HFFc6 (cell line): ENCODE results near the gene MORN5. TPM values are rescaled to one million over a fixed set of nuclear protein-coding genes. Genes with fewer than 3 reads are reported as not detected.

Experiments used
- DNase-seq: peaks from one replicate; pipeline ENCODE4 v3.0.0-alpha.2; 2018
- H3K27ac Mint-ChIP-seq: 2 replicates; pipeline ENCODE4 v1.8.0; 2020; ENCODE audit warnings: mild to moderate bottlenecking, mixed read lengths
- H3K27me3 Mint-ChIP-seq: 2 replicates; pipeline ENCODE4 v1.8.0; 2021; ENCODE audit warnings: mild to moderate bottlenecking, moderate library complexity, mixed read lengths; ENCODE audit not compliant: insufficient read depth
- H3K36me3 Mint-ChIP-seq: 2 replicates; pipeline ENCODE4 v1.8.0; 2021; ENCODE audit warnings: low read depth, mixed read lengths
- H3K4me1 Mint-ChIP-seq: 2 replicates; pipeline ENCODE4 v1.8.0; 2020; ENCODE audit warnings: low read depth, mixed read lengths
- H3K4me3 Mint-ChIP-seq: 2 replicates; pipeline ENCODE4 v1.8.0; 2020; ENCODE audit warnings: mild to moderate bottlenecking, moderate library complexity, mixed read lengths
- H3K9me3 Mint-ChIP-seq: 2 replicates; pipeline ENCODE4 v1.8.0; 2020; ENCODE audit warnings: mild to moderate bottlenecking, mixed read lengths
- CTCF ChIP-seq: fragments of 200-600 bp; sonication (generic); IDR thresholded peaks from 2 replicates; pipeline ENCODE4 v1.5.0; 2021; ENCODE audit warnings: antibody characterized with exemption, mild to moderate bottlenecking
- total RNA-seq, 6 experiments: library from RNA; stranded (reverse); fragmentation: NEBNext Ultra II Directional; extraction: Animal tissue kit (Norgen Biotek cat#: 25700); gene quantifications; 2 replicates in 1 of 6; 3 replicates in 5 of 6; pipeline ENCODE4 v1.2.3, GENCODE V29; 2021

Gene MORN5
- total RNA-seq, 6 experiments from 2014 or later, result not detected

- H3K36me3 Mint-ChIP-seq, result peaks cover 3% of the 10 kb centered on the region; the same call in 1 of the 2 replicates
- H3K4me1 Mint-ChIP-seq, result peaks cover 8% of the 10 kb centered on the region; the same call in 1 of the 2 replicates
- H3K9me3 Mint-ChIP-seq, result no peaks in the 10 kb centered on the region
Observed at GRCh38 chr9:122228568-122229484, 69.1 kb downstream of the MORN5 start, which contains the start of gene LHX6. Gene LHX6 (minus strand): TSS chr9:122228957. CDS start chr9:122228740, 217 bp downstream.

GRCh38 chr9:122229485-122229837, 69.8 kb downstream of the MORN5 start:
- DNase-seq, result no peak
- H3K9me3 Mint-ChIP-seq, result no peaks in the 10 kb centered on the region

More at GRCh38 chr9:122228568-122229484, 69.1 kb downstream of the MORN5 start, which contains the start of gene LHX6:
- no peak for TF ChIP-seq CTCF
- Mint-ChIP-seq H3K27me3 (peaks cover 25% of the 10 kb centered on the region), H3K27ac (no peak within 1 kb of the TSS), H3K4me3 (peak within 1 kb of the TSS; percentile 61; the same call in 1 of the 2 replicates)
- peak; percentile 27 for DNase-seq

GRCh38 chr9:122232796-122233306, 73.1 kb downstream of the MORN5 start:
- peaks cover 11% of the 10 kb centered on the region for H3K27me3 Mint-ChIP-seq
- no peak for DNase-seq
- no peak for TF ChIP-seq CTCF
- no peak overlapping the region for H3K4me3 Mint-ChIP-seq
- no peaks in the 10 kb centered on the region for H3K9me3 Mint-ChIP-seq
- H3K27ac Mint-ChIP-seq, result no peak overlapping the region
- no peaks in the 10 kb centered on the region for H3K36me3 Mint-ChIP-seq
- no peaks in the 10 kb centered on the region for H3K4me1 Mint-ChIP-seq

More at GRCh38 chr9:122229485-122229837, 69.8 kb downstream of the MORN5 start:
- Mint-ChIP-seq H3K27ac (no peak overlapping the region), H3K36me3 (peaks cover 3% of the 10 kb centered on the region; the same call in 1 of the 2 replicates), H3K27me3 (peaks cover 25% of the 10 kb centered on the region), H3K4me1 (peaks cover 8% of the 10 kb centered on the region; the same call in 1 of the 2 replicates), H3K4me3 (no peak overlapping the region)
- TF ChIP-seq CTCF, result no peak

- no peak for TF ChIP-seq CTCF
- peaks cover 11% of the 10 kb centered on the region for H3K27me3 Mint-ChIP-seq
- no peak for DNase-seq
- H3K27ac Mint-ChIP-seq, result no peak overlapping the region
- no peaks in the 10 kb centered on the region for H3K4me1 Mint-ChIP-seq
- H3K4me3 Mint-ChIP-seq, result no peak overlapping the region
- H3K36me3 Mint-ChIP-seq, result no peaks in the 10 kb centered on the region
- H3K9me3 Mint-ChIP-seq, result no peaks in the 10 kb centered on the region
Observed at GRCh38 chr9:122234022-122234748, 74.5 kb downstream of the MORN5 start.

- no peak for TF ChIP-seq CTCF
- Mint-ChIP-seq H3K9me3 (no peaks in the 10 kb centered on the region), H3K27me3 (peaks cover 13% of the 10 kb centered on the region), H3K27ac (no peak overlapping the region), H3K36me3 (peaks cover 14% of the 10 kb centered on the region; the same call in 1 of the 2 replicates), H3K4me3 (no peak overlapping the region), H3K4me1 (no peaks in the 10 kb centered on the region)
- no peak for DNase-seq
Observed at GRCh38 chr9:122236681-122237080, 77.0 kb downstream of the MORN5 start.
